Measurements from ENCODE around the gene KANSL3.
"Not testable (repeated sequence)": the region's sequence is repeated elsewhere in the genome, so short reads cannot be mapped to it uniquely, and the experiment has no call there.

KANSL3 gene

GRCh38 chr2:96601382-96602292 lies 36.5 kb downstream of the KANSL3 start:
- DNase-seq = no peak

DNA sequence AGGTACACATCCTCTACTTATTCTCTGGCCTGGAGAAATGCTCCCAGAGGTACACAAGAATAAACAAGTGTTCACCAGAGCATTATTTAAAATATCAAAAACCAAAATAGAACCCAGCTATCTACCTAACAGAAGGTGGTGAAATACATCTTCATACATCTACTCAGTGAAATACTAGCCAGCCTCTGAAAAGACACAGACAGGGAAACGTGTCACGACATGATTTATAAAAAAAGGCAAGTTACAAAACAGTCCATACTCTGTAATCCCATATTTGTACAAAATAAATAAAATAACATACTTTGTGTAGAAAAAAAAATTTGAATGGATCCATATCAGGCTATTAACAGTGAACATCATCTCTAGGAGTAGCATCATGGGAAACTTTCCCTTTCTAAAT lies 38.2 kb downstream of the KANSL3 start:
- no peak for DNase-seq

DNA sequence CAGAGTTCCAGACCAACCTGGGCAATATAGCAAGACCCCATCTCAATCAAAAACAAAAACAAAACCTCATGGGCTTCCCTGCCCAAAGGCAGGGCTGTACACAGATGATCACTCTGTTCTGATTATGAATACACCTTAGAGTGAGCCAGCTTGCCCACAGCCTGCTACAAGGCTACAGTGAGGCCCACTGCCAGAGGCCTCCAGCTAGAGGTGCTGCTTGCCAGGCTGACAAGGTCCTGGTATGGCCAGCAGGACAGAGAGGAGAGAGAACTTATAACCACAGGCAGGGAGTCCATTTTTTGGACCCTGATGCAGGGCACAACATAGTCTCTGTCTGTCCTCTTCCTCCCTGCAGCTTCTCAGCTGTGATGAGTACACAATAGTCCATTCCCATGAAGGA lies 41.5 kb downstream of the KANSL3 start:
- no peak for DNase-seq

- DNase-seq = no peak
Measured at GRCh38 chr2:96594691-96595152, 43.4 kb downstream of the KANSL3 start.

GRCh38 chr2:96594282-96594681 lies 43.8 kb downstream of the KANSL3 start:
- no peak for DNase-seq

DNA sequence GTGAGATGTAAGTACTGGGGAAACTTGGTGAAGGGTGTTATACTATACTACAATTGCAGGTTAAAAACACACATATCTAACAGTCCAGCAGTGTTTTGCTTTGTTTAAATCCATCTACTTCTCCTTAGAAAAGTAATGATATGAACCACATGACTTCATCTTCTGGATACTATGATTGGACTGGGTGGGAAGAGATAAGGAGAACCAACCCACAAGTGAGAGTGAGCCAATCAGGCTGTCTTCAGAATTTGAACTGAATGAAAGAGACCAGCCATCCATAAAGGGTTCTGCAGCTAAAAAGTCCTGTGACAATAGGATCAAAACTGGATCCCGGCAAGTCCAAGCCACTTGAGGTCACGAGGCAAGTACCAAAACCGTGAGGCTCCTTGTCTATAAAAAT lies 46.6 kb downstream of the KANSL3 start:
- no peak for DNase-seq

- DNase-seq = no peak
Measured at GRCh38 chr2:96591054-96591453, 47.1 kb downstream of the KANSL3 start.

GRCh38 chr2:96587843-96588242 lies 50.3 kb downstream of the KANSL3 start:
- DNase-seq = no peak

- DNase-seq = no peak
Measured at GRCh38 chr2:96584017-96584416, 54.1 kb downstream of the KANSL3 start.

DNA sequence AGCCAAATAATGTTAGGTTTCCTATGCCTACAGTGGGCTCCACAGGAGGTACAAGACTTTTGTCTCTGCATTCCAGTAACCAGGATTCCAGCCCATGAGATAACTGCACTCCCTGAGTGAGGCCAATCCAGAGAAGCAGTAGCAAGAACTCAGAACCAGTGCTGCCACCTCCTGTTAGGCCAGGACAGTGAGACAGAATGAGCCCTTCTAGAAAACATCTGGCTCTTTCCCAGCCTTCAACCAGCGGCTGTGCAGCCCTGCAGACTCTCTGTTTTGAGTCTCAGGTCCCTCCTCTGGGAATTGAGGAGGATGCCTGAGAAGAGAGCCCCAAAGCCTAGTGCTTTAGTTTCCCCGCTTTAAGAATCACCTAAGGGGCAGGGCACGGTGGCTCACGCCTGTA lies 57.3 kb downstream of the KANSL3 start:
- DNase-seq = no peak

- no peak for DNase-seq
Measured at GRCh38 chr2:96579422-96579821, 58.7 kb downstream of the KANSL3 start.

- no peak for DNase-seq
Measured at GRCh38 chr2:96578731-96579130, 59.4 kb downstream of the KANSL3 start.

- no peak for DNase-seq
Measured at GRCh38 chr2:96577501-96577900, 60.6 kb downstream of the KANSL3 start.

DNA sequence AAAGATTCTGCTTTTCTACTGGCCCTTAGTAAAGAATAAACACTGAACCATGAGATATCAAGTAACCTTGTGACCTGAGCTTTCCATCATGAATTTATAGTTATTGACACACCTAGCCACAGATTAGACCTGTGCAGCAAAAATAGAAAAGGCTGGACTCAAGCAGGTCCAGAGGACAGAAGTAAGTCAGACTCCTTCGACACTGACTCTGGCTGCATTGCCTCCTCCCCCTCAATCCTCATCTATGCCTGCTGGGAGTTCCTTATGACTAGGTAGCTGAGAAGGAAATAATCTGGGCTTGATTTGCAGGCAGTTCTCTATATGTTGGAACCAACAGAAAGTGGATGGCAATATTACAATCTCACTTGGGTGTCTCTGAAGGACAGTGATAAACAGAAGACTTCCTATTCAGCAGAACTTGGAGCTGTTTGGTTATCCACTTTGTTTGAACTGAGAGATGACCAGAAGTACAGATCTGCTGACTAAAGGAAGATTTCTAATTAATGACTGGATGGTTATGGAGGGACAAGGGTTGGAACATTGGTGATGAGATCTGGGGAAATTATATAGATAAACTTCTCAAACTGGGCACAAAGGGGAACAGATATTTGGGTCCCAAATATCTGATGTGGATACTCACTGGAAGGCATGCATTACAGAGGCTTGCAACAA lies 62.2 kb downstream of the KANSL3 start:
- no peak for DNase-seq

GRCh38 chr2:96574364-96574763 lies 63.7 kb downstream of the KANSL3 start:
- DNase-seq = no peak

DNA sequence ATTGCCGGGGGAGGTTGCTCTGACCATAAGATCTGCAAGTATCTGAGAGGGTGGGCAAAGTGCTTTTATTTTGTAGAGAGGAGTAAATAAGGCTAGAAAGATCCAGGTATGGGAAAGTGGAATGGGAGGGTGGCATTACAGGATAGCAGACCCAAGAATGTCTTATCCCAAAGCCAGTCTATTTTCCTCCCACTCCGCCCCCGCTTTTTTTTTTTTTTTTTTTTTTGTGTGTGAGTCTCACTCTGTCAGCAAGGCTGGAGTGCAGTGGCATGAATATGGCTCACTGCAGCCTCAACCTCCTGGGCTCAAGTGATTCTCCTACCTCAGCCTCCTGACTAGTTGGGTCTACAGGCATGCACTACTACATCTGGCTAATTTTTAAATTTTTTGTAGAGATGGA lies 70.0 kb downstream of the KANSL3 start:
- DNase-seq = no peak

DNA sequence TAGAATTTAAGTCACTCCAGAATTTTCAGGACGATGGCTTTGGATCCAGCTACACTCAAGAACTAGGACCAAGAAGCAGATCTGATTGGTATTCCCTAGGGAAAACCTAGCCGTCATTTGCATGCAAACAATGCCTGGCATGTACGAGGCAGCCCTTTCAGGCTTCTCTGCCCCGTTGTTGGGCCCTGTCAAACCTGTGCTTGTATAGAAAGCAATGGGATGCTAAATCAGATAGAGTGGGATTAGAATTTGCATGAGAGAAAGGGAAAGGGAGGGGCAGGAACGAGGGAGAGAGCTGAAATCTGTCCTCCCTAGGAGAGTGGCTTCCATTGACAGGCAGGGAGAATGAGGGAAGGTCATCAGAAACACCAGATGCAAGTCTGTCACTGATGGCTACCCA lies 73.0 kb downstream of the KANSL3 start:
- DNase-seq = no peak

DNA sequence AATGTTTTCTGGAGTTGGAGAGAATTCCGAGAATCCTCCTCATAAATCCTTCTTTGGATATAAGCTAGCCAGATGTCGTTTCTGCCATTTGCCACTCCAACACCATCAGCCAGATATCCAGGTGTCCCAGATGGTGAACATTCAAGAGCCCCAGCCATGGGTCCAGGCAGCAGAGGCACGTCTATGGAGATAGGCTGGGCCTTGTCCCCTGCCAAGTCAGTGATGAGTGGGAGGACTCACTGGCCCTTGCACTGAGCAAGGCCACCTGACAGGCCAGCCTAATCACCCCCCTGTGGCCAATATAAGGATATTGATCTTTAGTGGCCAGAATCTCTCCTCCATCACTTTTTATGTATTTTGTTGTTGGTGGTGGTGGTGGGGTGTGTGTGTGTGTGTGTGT lies 73.5 kb downstream of the KANSL3 start:
- no peak for DNase-seq

DNA sequence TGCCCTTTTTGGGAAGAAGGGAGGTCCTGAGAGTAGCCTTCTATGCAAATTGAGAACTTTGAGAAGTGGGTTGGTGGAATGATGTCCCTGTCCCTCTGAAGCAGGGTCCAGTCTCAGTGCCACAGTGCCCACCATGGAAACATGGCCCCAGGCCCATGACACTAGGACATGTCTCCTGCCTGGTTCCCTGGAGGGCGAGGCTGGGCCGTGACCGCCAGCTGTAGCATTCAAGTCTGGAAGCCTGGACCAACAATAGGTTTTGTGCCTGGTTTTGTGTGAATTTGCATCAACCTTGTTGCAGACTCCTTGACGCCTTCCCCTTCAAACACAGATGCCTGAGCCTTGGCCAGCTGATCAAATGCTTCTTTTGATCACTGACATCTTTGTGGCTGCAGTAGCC lies 74.1 kb downstream of the KANSL3 start:
- no peak for DNase-seq

GRCh38 chr2:96558485-96558884 lies 79.6 kb downstream of the KANSL3 start:
- DNase-seq = no peak

- DNase-seq = no peak
Measured at GRCh38 chr2:96558061-96558460, 80.1 kb downstream of the KANSL3 start.

- DNase-seq = not testable (repeated sequence)
Measured at GRCh38 chr2:96557421-96557820, 80.7 kb downstream of the KANSL3 start.

- DNase-seq = no peak
Measured at GRCh38 chr2:96556441-96557330, 81.4 kb downstream of the KANSL3 start.

Measured in NCI-H1105 (cell line).